Activated CD8-positive, alpha-beta memory T cell treated with anti-CD3 and anti-CD28 coated beads for 1 hour (primary cell): Measurements from ENCODE around the gene FAM110C.
"Not testable (repeated sequence)": the region's sequence is repeated elsewhere in the genome, so short reads cannot be mapped to it uniquely, and the experiment has no call there.

Source experiments
- DNase-seq, 2 donors: peaks; one replicate each; pipeline ENCODE4 v3.0.0-alpha.2; 2020; ENCODE audit warnings: low read depth in 1 of 2; ENCODE audit errors: extremely low read depth in 1 of 2

Gene FAM110C, protein sequence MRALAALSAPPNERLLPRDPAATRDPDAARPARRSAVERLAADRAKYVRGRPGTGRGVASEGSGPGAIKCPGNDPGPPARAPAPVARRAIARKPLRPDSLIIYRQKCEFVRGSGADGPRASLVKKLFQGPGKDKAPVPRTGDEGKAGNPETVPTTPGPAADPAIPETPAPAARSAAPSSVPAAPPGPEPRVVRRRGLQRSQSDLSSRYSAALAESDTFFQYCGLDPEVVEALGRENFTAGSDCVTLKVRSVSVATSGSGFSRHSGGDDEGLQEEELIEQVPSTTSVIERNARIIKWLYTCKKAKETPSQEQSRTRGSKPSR

DNA sequence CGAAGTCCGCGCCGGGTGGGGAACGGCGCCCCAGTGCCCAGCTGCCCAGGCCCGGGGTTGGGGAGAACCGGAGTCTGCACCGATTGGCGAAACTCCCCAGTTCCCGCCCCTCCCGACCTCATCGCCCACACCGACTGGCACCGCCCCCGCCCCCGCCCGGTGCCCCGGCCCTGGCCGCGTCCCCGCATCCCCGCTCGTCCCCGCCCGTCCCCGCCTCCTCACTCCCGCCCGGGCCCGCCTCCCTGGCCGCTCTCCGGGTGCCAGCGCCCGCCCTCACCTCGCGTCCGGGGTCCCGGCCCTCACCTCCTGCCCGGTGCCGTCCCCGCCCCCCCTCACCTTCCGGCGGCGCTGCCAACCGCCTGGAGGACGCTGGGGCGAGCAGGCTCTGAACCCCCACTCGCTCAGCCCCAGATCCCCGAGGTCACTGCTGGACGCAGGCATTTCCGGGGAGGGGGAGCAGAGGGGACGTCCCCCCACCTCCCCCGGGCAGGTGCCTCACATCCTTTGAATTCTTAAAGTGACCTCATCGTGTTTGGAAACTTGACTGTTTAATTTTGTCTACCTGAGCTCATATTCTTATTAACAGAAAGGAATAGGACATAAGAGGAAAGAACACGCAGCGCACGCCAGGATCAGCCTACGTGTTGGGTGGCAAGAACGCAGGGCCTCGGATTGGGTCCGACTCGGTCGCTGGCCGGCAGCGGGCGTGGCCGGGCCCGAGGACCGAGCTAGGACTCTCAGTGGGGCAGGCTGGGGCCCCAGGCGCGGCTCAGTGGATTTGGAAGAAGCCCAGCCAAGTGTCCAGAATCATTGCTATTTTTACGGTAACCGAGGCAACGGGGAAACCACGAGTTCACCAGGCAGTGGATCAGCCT, at the start of gene FAM110C:
Gene FAM110C (minus strand): TSS at position 35 of the 875 bp plus-strand sequence. CDS start 120 bp downstream, outside the sequence.
- peak in 1 of 2 donors; percentile 39 for DNase-seq

- DNase-seq = no peak
These were observed 46.0 kb upstream of the FAM110C start for GRCh38 chr2:92326-92725.

- DNase-seq = no peak
These were observed 44.5 kb upstream of the FAM110C start for GRCh38 chr2:90645-91312.

GRCh38 chr2:85761-86160, 39.5 kb upstream of the FAM110C start:
- no peak for DNase-seq

DNA sequence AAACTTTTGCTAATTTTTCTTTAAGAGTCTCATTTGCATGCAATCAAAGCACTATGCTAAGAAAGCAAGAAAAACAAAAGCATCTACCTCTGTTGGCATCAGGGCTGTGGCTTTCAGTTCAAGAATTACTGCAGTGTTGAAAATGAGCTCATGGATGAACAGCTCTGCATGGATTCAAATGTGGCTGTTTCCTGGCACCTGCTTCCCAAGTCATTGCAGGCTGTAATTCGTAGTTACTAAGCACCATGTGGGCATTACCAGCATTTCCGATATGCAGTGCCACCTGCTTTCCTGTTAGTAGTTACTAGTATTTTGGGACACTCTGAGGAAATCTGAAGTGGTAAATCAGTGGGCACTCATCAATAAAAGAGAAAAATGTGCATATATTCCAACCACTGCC, 37.8 kb upstream of the FAM110C start:
- no peak for DNase-seq

DNA sequence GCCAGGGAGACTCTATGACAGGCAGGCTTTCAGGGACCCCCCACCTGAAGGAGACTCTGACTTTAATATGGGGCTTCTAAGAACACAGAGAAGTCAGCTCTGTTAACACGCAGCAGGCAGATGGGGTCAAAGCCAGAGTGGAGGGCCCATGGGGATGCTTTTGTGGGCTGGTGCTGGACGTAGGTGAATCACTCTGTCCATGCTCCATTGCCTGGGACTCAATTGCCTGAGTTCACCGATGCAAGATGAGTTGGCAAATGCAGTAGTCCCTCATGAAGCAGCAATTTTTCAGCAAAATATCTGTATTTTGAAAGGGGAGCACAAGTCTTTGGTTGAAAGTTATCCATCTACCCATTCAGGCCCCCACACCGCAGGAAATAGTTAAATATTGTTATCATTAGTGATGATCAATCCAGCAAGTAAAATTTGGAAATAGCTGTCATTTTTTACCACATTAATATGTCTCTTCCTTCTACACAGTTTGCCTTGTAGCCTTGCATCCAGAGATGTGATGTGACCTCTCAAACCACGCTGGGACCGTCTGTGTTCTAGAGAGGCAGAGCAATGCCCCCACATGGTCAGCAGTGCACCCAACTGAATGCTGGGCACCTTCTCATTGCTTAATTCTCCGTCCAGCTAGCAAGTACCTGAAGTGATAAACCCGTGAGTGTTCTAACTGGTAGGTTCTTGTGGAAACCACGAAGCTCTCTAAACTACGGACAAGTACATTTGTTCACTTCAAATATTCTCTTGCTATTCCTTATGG, 34.8 kb upstream of the FAM110C start:
- DNase-seq = no peak

DNA sequence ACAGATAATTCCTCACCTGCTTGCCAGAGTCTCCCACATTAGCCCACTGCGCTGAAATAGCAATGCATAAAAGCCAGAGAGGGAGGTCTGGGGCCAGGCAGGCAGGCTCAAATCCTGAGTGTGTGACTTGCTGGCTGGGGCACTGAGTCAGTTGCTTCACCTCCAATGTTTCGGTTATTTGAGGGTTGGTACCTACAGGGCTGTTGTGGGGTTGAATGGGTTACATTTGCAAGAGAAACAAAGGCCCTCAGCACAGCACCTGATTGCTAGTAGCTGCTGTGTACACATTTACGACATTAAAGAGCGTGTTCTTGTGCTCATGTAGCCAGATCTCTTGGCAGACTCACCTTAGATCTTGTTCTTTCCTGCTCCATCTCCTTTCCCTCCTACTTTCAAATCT, 34.1 kb upstream of the FAM110C start:
- no peak for DNase-seq

GRCh38 chr2:71309-72035, 25.2 kb upstream of the FAM110C start:
- DNase-seq = no peak

DNA sequence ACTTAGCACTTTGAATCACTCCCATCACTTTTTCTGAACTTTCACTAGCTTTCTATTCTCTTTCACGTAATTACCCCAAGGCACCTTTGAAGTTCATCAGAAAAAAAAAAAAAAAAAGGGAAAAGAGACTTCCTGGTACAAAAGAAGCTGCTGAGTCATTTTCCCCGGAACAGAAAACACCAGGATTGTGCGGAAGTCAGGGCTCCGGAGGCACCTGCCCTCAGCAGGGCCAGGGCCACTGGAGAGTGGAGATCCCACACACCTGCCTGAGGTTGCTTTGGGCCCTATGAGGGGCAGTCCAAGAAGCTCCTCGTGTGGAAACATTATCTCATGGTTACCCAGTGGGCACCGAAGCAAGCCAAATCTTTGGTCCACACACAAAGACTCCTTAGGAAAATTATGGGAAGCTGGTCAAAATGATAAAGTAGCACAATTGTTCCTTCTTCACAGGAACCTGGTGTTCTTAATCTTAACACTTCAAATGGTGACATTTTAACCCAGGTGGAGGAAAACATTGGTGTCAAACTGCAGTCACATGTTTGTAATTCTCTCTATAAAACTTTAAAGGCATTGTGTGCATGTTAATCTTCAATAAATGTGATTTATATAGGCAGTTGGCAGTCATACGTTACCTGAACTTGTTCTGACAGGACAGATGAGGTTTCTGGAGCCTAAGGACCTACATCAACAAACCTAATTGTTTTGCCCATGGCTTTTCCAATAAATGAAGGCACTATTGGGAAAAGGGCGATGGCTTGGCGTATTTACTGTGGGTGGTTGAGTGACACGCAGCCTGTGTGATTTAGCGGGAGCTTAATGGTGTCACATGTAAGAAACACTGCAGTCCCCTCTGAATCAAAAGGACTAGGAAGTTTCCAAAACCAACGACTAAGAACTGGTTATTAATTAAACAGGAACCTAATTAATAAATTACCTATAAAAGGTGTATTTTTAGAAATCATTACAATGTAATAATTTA, 23.4 kb upstream of the FAM110C start:
- no peak for DNase-seq

DNA sequence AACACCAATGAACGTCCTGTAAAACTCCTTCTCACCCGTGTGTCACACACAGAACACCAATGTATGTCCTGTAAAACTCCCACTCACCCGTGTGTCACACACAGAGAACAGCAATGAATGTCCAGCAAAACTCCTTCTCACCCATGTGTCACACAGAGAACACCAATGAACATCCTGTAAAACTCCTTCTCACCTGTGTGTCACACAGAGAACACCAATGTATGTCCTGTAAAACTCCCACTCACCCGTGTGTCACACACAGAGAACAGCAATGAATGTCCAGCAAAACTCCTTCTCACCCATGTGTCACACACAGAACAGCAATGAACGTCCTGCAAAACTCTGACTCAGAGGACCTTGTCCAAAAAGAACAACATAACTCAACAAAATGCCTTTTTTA, 22.3 kb upstream of the FAM110C start:
- DNase-seq = not testable (repeated sequence)

DNA sequence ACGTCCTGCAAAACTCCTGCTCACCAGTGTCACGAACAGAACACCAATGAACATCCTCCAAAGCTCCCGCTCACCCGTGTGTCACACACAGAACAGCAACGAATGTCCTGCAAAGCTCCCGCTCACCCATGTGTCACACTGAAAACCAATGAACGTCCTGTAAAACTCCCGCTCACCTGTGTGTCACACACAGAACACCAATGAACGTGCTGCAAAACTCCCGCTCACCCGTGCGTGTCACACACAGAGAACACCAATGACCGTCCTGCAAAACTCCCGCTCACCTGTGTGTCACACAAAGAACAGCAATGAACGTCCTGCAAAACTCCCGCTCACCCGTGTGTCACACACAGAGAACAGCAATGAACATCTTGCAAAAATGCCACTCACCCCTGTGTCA, 20.5 kb upstream of the FAM110C start:
- no peak for DNase-seq

GRCh38 chr2:65121-65520, 18.8 kb upstream of the FAM110C start:
- no peak for DNase-seq

DNA sequence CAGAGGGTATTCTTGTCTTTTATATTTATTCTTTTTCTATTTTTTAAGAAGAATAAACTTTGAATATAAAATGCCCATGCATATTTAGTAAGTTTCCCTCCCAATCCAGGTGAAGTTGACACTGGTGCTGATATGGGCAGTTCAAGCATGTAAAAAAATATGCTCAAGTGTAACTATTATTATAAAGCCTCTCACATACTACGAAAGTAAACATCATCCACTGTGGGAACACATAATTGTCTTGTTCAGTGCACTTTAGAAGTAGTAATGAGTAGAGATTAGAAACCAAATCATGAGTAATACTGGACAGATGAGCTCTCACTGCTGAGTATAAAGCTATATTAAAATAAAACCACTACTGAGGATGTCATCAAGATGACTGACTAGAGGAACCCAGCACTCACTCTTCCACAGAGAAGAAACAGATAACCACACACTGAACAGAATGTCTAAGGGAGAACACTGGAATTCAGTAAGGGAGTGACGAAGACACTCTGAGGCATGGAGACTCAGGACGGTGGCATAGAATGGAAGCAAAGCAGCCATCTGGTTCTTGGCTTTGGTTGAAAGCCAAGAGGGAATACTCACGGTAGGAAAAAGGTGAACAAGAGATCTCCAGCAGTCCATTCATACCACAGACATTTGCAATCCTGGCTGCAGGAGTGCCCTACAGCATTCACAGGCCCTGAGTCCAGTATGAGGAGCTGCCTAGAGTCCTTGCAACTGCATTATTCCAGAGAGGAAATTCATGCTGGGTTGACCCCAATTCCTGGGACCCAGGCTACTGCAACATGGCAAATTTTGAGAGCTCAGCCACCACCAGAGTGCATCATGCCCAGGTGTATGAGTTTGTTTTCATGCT, 9.5 kb upstream of the FAM110C start:
- no peak for DNase-seq

GRCh38 chr2:51613-52012, 5.3 kb upstream of the FAM110C start:
- DNase-seq = no peak

DNA sequence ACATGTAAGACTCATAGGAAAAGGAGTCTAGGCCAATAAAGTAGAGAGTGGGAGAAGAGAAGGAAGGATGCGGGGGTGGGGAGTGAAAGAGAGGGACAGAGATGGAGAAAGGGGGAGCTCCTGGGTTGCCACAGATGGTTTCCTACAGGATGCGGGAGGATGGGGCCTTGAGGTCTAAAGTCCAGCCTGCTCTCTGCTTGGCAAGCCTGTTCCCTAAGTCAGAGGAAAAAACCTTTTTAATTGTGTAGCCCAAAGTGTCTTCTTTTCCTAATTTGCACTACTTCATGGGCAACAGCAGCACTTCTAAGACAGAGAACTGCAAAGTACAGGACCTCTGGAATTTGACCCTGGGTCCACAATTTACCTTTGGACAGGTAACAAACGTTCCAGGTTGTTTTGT, 1.4 kb upstream of the FAM110C start:
- no peak for DNase-seq

- DNase-seq = no peak
These were observed 1.0 kb upstream of the FAM110C start for GRCh38 chr2:47346-47725.

DNA sequence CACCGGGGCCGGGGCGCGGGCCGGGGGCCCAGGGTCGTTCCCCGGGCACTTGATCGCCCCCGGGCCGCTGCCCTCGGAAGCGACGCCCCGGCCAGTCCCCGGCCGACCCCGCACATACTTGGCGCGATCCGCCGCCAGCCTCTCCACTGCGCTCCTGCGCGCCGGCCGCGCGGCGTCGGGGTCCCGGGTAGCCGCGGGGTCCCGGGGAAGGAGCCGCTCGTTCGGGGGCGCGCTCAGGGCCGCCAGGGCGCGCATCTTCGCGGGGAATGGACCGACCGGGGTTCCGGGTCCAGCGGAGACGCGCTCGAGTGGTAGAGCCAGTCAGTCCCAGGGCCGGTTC, 204 bp downstream of the FAM110C start:
- no peak for DNase-seq
